Stimulated activated CD4-positive, alpha-beta T cell treated with anti-CD3 and anti-CD28 coated beads, Interleukin-4, amount 100 ng/mL, for 4 hours (primary cell): ENCODE results near the gene ATG4D.
A peak's percentile ranks its signal among the peaks of the same experiment; 100 is the strongest.

Experiments used
- DNase-seq, 2 experiments: peaks; one replicate each; pipeline ENCODE4 v3.0.0-alpha.2; 2020

ATG4D gene

DNA sequence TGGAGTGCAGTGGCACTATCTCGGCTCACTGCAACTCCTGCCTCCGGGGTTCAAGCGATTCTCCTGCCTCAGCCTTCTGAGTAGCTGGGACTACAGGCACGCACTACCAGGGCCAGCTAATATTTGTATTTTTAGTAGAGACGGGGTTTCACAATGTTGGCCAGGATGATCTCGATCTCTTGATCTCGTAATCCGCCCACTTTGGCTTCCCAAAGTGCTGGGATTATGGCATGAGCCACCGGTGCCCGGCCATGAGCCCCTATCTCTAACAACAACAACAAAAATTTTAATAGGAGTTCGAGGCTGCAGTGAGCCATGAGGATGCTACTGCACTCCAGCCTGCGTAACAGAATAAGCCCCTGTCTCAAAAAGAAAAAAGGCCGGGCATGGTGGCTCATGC lies 38.4 kb downstream of the ATG4D start:
- DNase-seq = no peak

DNA sequence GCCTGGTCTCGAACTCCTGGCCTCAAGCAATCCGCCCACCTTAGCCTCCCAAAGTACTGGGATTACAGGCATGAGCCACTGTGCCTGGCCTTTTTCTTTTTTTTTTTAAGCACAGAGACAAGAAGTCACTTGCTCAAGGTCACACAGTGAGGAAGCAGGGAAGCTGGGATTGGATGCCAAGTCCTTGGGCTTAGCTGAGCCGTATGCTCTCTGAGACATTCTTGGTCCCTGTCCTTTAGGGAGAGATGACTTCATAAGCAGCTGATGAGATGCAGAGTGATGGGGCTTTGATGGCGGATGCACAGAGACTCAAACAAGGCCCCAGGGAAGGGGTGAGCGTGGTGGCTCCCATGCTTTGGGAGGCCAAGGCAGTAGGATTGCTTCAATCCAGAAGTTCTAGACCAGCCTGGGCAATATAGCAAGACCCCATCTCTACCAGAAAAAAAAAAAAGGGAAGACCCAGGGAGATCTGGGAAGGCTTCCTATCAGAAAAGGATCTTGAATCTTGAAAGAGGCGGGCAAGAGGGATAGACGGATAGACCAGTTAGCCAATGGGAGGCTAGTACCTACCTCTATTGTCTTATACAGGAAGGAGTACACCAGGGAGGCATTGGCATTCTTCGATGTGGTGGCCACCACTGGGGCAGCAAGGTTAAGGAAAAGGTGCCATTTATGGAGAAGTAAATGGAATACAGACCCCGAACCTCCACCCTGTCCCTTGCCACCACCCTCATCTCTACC lies 39.5 kb downstream of the ATG4D start:
- no peak for DNase-seq

DNA sequence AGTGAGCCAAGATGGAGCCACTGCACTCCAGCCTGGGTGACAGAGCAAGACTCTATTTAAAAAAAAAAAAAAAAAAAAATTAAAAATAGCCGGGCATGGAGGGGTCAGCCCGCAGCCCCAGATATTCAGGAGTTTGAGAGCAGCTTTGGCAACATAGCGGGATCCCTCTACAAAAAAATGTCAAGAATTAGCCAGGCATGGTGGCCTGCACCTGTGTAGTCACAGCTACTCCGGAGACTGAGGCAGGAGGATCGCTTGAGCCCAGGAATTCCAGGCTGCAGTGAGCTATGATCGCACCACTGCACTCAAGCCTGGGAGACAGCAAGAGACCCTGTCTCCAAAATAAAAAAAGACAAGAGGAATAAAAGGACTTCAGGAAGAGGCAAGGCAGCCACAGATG lies 42.7 kb downstream of the ATG4D start:
- no peak for DNase-seq

DNA sequence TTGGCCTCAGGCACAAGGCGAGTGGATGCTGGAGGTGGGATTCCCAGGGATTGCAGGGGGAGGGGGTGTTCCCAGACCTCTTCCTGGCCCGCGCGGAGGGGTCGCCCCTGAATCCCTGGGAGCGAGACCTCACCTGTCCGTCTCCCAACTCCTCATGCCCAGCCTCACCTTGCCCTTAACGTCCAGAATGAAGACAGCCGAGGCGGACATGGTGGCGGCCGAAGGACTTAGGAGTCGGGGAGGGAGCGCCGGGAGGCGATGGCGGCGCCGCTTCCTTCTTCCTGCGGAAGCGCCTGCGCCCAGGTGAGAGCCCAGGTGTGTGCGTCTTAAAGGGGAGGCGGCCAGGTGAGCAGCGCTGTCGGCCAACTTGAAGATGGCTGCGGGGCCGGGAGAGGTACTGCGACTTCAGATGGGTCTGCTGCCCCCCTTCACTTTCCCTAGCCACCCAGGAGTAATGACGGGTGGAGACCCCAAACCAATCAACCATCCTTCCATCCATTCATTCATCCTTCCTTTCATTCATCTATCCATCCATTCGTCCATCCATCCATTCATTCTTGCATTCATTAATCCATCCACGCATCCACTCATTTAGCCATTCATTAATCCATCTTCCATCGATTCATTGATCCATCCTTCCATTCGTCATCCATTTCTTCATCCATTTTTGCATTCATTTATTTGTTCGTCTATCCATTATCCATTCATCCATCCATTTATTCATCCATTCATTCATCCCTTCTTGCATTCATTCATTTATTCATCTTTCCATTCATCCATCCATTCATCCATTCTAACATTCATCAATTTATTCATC lies 43.5 kb downstream of the ATG4D start, which contains the start of gene AP1M2:
Gene AP1M2 (minus strand): TSS at position 291 of the 817 bp plus-strand sequence. CDS start 81 bp downstream, at position 210.
- DNase-seq = no peak

DNA sequence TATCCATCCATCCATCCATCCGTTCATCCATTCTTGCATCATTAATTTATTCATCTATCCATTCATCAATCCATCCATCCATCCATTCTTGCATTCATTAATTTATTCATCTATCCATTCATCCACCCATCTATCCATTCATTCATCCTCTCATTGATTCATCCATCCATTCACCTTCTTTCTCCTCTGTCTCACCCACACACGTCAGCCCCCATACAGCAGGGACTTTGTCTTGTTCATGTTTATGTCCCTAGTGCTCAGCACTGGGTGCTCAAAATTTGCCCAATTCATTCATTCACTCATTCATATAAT lies 44.1 kb downstream of the ATG4D start:
- no peak for DNase-seq

DNA sequence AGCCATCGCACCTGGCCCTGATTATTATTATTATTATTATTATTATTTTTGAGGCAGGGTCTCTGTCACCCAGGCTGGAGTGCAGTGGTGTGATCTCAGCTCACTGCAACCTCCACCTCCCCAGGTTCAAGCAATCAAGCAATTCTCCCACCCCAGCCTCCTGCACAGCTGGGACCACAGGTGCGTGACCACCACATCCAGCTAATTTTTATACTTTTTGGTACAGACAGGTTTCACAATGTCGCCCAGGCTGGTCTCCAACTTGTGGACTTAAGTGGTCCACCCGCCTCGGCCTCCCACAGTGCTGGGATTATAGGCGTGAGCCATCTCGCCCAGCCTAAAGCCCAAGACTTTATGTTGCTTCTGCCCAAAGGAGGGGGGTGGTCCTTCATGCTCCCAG lies 49.4 kb downstream of the ATG4D start:
- DNase-seq = no peak

DNA sequence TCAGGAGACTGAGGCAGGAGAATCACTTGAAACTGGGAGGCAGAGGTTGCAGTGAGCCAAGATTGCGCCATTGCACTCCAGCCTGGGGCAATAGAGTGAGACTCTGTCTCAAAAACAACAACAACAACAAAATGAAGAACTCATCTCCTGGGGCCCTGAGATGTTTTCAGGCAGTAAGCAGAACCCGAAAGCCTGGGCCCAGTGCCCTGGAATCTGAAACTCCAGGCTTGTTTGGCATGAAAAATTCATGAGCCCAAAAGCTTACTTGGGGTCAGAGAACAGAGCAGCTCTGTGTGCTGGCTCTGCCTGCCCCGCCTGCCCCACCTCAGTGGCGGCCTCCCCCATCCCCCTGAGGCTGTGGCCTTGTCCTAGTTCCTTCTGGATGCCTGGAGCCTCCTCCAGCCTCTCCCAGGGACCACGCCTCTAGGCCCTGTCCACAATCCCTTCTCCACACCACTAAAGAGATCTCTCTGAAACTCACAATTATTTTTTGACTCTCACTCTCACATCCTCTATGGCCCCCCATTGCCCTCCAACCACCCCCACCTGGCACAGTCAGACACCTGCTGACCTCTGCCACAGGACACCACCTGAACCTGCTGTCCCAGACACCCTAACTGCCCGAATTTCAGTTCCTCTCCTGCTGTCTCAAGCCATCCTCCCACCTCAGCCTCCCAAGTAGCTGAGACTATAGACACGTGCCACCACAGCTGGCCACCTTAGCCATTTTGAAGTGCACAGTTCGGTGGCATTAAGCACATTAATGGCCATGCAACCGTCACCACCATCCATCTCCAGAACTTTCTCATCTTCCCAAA lies 50.3 kb downstream of the ATG4D start:
- no peak for DNase-seq

DNA sequence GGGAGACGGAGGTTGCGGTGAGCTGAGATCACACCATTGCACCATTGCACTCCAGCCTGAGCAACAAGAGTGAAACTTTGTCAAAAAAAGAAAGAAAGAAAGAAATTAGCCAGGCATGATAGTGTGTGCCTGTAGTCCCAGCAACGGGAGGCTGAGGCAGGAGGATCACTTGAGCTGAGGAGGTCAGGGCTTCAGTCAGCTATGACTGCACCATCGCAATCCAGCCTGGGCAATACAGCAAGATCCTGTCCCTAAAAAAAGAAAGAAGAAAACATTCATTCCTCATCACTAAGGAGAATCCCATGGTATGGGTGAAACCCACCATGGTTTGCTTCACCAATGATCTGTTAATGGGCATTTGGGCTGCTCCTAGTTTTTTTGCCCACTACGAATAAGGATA lies 56.4 kb downstream of the ATG4D start:
- DNase-seq = no peak

DNA sequence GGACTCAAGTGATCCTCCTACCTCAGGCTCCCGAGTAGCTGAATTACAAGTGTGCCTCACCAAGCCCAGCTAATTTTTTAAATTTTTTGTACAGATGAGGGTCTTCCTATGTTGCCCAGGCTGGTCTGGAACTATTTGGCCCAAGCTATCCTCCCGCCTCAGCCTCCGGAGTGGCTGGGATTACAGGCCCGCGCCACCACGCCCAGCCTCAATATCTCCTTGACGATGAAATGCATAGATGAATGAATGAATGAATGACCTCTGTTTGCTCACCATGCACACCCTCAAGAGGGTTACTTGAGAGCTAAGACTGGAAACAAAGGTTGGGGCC lies 58.3 kb downstream of the ATG4D start:
- no peak for DNase-seq

DNA sequence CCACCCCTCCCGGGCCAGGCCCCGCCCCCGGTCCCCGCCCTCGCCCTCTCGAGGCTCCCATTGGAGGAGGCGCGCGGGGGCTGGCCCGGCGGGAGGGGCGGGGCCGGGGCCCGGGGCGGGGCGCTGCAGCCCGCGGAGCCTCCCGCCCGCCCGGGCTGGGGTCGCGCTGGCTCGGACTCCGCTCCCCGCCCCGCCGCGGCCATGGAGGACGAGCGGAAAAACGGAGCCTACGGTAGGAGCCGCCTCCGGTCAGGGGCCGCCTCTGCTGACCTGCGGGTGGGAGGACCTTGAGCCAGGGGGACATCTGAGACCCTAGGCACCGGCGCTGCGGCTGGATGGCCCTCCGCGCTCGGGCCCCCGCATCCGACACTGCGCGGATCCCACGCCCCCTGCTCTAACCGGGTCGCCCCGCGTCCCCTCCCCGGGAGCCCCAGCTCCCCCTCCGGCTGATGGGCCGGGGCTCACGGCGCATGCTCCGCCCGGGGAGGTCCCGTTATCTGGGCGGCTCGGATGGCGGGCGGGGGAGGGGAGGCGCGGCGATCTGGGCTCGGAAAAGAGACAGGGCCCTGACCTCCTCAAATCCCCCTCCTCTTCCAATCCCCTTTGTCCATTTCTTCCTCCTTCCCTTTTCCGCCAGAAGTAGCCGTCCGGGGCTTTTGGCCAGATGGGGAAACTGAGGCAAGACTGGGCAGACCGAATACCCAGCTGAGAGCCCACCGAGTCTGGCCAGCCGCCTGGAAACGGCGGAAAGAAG lies 58.8 kb downstream of the ATG4D start:
- DNase-seq = peak; percentile 83 to 92
